Spinal cord (tissue), 10 donors: Measurements from ENCODE around the gene TMEM45B. TPM values are rescaled to one million over a fixed set of nuclear protein-coding genes. Genes with fewer than 3 reads are reported as not detected.
"Not testable (repeated sequence)": the region's sequence is repeated elsewhere in the genome, so short reads cannot be mapped to it uniquely, and the experiment has no call there.

Experiments used
- DNase-seq, 6 donors: peaks; one replicate each; pipeline versions ENCODE4 v3.0.0 to v3.0.0-alpha.2; 2013 to 2015; ENCODE audit warnings: low spot score in 6 of 6, low read depth in 4 of 6
- H3K27ac ChIP-seq: one replicate; pipeline ENCODE4 v1.5.1; 2013; ENCODE audit warnings: low read depth, low read length, control low read depth
- H3K27me3 ChIP-seq: one replicate; pipeline ENCODE4 v1.6.1; 2013; ENCODE audit warnings: low read length; ENCODE audit not compliant: control insufficient read depth, insufficient read depth
- H3K36me3 ChIP-seq: one replicate; pipeline ENCODE4 v1.6.1; 2013; ENCODE audit warnings: low read length; ENCODE audit not compliant: control insufficient read depth, insufficient read depth
- H3K4me1 ChIP-seq: one replicate; pipeline ENCODE4 v1.6.1; 2013; ENCODE audit warnings: low read length; ENCODE audit not compliant: control insufficient read depth, insufficient read depth
- H3K4me3 ChIP-seq: one replicate; pipeline ENCODE4 v1.5.1; 2013; ENCODE audit warnings: low read depth, low read length, control low read depth
- H3K9me3 ChIP-seq: one replicate; pipeline ENCODE4 v1.6.1; 2013; ENCODE audit warnings: low read length; ENCODE audit not compliant: control insufficient read depth, insufficient read depth
- WGBS: methylation state at CpG from one replicate; pipeline ENCODE4 v1.1.5; 2013; ENCODE audit warnings: missing lambda C conversion rate; ENCODE audit not compliant: insufficient coverage; 5-methylcytosine and 5-hydroxymethylcytosine counted together
- polyA plus RNA-seq, 2 donors: library from polyadenylated mRNA; unstranded; fragments of 120-200 nt; gene quantifications; one replicate each; pipeline ENCODE4 v1.2.1, GENCODE V29; 2013; ENCODE audit not compliant: insufficient read length in 2 of 2
- total RNA-seq, 2 donors: library from RNA; depleted of rRNA in 1 of 2; stranded (reverse); fragments of 120-200 nt in 1 of 2; fragments of >200 nt in 1 of 2; gene quantifications; one replicate each; pipeline versions ENCODE4 v1.2.3 to v1.2.4, GENCODE V29; 2013 to 2014
- donor health status: healthy.

TMEM45B gene
- total and polyA plus RNA-seq, 4 donors, result 1.7 to 6.3 (median 2.7) TPM

DNA sequence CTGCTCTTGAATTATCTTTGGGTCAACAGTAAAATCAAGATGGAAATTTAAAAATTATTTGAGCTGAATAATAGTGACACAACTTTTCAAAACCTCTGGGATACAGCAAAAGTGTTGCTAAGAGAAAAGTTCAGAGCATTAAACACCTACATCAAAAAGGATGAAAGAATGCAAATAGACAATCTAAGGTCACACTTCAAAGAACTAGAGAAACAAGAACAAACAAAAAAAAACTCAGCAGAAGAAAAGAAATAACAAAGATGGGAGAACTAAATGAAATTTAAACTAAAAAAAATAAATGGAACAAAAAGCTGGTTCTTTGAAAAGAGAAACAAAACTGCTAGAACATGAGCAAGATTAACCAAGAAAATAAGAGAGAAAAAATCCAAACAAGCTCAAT, 15.0 kb upstream of the TMEM45B start:
- no peak for DNase-seq
- Histone ChIP-seq H3K4me1 (no peaks in the 10 kb centered on the region), H3K9me3 (no peaks in the 10 kb centered on the region), H3K36me3 (no peaks in the 10 kb centered on the region), H3K27me3 (no peaks in the 10 kb centered on the region), H3K27ac (no peak overlapping the region), H3K4me3 (no peak overlapping the region)

DNA sequence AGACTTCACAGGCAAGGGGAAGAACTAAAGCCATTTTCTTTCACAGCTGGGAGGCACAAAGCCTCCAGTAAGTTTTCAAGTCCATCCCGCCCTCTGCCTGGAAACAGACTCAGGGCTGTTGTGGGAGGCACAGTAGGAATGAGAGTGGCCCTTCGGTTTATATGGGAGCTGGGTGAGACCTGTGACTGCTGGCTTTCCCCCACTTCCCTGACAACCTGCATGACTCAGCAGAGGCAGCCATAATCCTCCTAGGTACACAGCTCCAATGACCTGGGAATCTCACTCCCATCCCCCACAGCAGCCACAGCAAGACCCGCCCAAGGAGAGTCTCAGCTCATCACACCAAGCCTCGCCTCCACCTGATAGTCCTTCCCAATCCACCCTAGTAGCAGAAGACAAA, 12.1 kb upstream of the TMEM45B start:
- 81% methylated on average over 2 of the region's 4 CpGs for WGBS
- no peak for DNase-seq
- H3K36me3 ChIP-seq, result no peaks in the 10 kb centered on the region
- no peak overlapping the region for H3K4me3 ChIP-seq
- no peaks in the 10 kb centered on the region for H3K9me3 ChIP-seq
- no peak overlapping the region for H3K27ac ChIP-seq
- H3K27me3 ChIP-seq, result no peaks in the 10 kb centered on the region
- no peaks in the 10 kb centered on the region for H3K4me1 ChIP-seq

DNA sequence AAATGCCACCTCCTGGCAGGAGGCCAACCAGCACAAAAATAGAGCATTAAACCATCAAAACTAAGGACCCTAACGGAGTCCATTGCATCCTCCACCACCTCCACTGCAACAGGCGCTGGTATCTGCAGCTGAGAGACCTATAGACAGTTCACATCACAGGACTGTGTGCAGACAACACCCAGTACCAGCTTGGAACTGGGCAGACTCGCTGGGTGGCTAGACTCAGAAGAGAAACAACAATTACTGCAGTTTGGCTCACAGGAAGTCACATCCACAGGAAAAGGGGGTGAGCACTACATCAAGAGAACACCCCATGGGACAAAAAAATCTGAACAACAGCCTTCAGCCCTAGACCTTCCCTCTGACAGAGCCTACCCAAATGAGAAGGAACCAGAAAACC, 11.6 kb upstream of the TMEM45B start:
- WGBS, result 81% methylated on average over 3 of the region's 3 CpGs
- no peak for DNase-seq
- H3K27ac ChIP-seq, result no peak overlapping the region
- no peaks in the 10 kb centered on the region for H3K36me3 ChIP-seq
- no peaks in the 10 kb centered on the region for H3K27me3 ChIP-seq
- no peaks in the 10 kb centered on the region for H3K9me3 ChIP-seq
- no peaks in the 10 kb centered on the region for H3K4me1 ChIP-seq
- no peak overlapping the region for H3K4me3 ChIP-seq

DNA sequence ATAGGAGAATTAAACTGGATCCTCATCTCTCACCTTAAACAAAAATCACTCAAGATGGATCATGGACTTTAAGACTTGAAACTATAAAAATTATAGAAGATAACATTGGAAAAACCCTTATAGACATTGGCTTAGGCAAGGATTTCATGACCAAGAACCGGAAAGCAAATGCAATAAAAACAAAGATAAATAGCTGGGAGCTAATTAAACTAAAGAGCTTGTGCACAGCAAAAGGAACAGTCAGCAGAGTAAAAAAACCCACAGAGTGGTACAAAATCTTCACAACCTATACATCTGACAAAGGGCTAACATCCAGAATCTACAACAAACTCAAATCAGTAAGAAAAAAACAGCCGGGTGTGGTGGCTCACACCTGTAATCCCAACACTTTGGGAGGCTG, 7.4 kb upstream of the TMEM45B start:
- no CpG with 5 or more reads among the region's 2 CpGs for WGBS
- H3K27me3 ChIP-seq, H3K4me1 ChIP-seq, DNase-seq, H3K36me3 ChIP-seq, H3K27ac ChIP-seq, H3K4me3 ChIP-seq, H3K9me3 ChIP-seq: not testable (repeated sequence)

DNA sequence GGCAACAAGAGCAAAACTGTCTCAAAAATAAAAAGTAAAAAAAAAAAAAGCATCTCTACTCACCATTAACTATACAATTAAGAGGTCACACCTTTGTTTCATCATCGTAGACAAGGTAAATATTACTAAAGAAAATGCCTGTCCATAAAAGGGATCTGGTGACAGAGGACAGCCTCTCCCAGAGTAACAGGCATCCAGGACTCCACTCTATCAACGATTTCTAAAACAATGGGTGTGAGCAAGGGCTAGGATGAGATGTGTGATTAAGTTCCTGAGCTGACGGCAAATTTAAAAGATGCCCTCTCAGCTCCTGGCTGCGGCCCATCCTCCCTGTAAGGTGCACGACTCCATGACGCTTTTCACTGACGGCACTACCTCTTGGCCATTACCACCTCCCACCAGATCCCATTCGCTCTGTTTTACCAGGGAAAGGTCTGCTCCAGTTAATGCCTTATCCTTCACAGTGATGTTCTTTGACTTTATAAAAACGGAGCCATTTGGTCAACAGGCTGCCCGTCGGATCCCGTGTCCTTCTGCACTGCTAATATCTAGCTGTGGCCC, 2.3 kb upstream of the TMEM45B start:
- DNase-seq, result no peak
- Histone ChIP-seq H3K9me3 (no peaks in the 10 kb centered on the region), H3K4me3 (no peak overlapping the region), H3K27ac (no peak overlapping the region), H3K36me3 (no peaks in the 10 kb centered on the region), H3K4me1 (peaks cover 9% of the 10 kb centered on the region), H3K27me3 (peaks cover 17% of the 10 kb centered on the region)
- 96% methylated on average over 6 of the region's 12 CpGs for WGBS

DNA sequence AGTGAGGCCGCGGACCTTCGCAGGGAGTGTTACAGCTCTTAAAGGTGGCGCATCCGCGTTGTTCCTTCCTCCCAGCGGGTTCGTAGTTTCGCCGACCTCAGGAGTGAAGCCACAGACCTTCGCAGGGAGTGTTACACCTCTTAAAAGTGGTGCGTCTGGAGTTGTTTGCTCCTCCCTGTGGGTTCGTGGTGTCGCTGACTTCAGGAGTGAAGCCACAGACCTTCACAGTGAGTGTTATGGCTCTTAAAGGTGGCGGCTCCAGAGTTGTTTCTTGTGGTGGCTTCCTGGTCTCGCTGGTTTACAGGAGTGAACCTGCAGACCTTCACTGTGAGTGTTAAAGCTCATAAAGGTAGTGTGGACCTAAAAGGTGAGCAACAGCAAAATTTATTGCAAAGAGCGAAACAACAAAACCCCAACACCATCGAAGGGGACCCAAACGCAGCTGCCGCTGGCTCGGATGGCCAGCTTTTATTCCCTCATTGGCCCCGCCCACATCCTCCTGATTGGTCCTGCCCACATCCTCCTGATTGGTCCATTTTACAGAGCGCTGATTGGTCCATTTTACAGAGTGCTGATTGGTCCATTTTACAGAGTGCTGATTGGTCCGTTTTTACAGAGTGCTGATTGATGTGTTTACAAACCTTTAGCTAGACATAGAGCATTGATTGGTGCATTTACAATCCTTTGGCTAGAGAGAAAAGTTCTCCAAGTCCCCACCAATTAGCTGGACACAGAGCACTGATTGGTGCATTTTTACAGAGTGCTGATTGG, 1.2 kb upstream of the TMEM45B start:
- H3K4me1 ChIP-seq, result peaks cover 9% of the 10 kb centered on the region
- H3K27ac ChIP-seq, result no peak overlapping the region
- H3K27me3 ChIP-seq, result peaks cover 17% of the 10 kb centered on the region
- H3K9me3 ChIP-seq, result no peaks in the 10 kb centered on the region
- H3K36me3 ChIP-seq, result no peaks in the 10 kb centered on the region
- 91% methylated on average over 24 of the region's 24 CpGs for WGBS
- H3K4me3 ChIP-seq, result no peak overlapping the region
- DNase-seq, result no peak

DNA sequence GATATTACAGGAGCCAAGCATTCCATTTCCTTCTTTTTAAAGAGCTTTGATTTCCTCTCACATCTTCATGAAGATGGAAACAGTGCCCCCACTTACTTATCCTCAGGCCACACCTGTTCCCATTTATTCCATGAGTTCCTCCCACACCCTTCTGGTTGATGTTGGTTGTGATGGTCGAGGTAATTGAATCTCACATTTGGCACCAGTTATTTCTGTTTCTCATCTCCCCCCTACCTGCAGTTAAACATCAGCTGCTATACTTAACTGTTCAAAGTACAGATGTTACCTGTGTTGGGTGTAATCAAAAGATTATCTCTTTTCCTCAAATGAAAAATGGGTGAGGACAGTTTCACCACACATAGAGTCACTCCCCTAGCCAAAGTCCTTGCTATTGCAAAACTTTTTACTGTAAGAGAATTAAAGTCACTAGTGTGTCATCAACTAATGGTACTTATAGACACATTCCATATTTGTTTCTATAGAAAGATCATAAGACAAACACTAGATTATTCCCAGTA, 1.9 kb downstream of the TMEM45B start:
- no peaks in the 10 kb centered on the region for H3K36me3 ChIP-seq
- DNase-seq, result no peak
- peaks cover 17% of the 10 kb centered on the region for H3K27me3 ChIP-seq
- H3K27ac ChIP-seq, result no peak overlapping the region
- no peak overlapping the region for H3K4me3 ChIP-seq
- no CpG with 5 or more reads among the region's 1 CpG for WGBS
- H3K4me1 ChIP-seq, result peaks cover 9% of the 10 kb centered on the region
- no peaks in the 10 kb centered on the region for H3K9me3 ChIP-seq

DNA sequence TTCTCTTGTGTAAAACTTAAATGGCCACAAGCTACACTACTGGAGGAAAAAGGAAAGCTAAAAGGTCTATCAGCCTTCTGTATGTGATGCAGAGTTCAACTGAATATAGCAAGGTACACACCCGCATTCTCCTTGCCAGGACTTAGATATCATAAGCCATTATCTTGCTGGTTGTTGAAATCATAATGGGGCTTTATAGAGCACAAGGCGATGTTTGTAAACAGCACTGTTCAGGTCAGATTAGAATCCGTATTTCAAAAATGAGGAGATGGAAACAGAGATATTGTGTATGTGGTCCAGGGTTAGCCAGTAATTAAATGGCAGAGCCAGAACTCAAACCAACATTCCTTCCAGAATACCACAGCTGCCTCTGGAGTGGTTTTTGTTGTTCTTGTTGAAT, 2.6 kb downstream of the TMEM45B start:
- WGBS, result no CpG with 5 or more reads among the region's 3 CpGs

DNA sequence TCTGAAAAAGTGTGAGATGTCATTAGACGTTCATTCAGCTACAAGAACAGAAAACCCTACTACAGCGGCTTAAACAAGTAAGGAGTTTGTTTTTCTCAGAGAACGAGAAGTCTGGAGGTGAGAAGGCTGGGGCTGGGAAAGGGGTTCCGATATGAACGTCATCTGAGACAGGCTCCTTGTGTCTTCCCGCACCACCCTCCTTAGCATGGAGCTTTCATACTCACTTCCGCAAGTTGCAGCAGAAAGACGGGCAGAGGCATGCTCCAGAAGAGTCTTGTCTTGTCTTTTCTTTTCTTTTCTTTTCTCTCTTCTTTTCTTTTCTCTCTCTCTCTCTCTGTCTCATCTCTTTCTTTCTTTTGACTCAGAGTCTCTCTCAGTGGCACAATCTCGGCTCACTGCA, 3.6 kb downstream of the TMEM45B start:
- no peak overlapping the region for H3K27ac ChIP-seq
- H3K4me1 ChIP-seq, result peaks cover 9% of the 10 kb centered on the region
- H3K4me3 ChIP-seq, result no peak overlapping the region
- H3K9me3 ChIP-seq, result no peaks in the 10 kb centered on the region
- 86% methylated on average over 4 of the region's 9 CpGs for WGBS
- DNase-seq, result no peak
- H3K36me3 ChIP-seq, result no peaks in the 10 kb centered on the region
- H3K27me3 ChIP-seq, result peaks cover 17% of the 10 kb centered on the region

More for the DNA sequence above, 2.6 kb downstream of the TMEM45B start:
- H3K27me3 ChIP-seq, result peaks cover 17% of the 10 kb centered on the region
- H3K9me3 ChIP-seq, H3K4me1 ChIP-seq, DNase-seq, H3K27ac ChIP-seq, H3K36me3 ChIP-seq, H3K4me3 ChIP-seq: not testable (repeated sequence)

DNA sequence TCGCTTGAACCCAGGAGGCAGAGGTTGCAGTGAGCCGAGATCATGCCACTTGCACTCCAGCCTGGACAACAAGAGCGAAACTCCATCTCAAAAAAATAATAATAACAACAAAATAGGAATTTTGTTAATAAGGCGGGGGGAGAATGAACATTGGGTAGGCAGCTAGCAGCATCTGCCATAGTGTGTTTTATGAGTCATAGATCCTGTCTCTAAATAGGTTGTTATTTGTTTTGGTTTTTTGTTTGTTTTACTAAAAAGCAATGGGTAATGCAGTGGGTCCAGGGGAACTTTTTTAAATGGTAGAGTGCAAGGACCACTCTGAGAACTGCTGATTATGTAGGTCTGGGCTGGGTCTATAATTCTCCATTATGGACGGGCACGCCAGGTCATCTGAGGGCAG, 4.6 kb downstream of the TMEM45B start:
- not testable (repeated sequence) for DNase-seq, H3K27ac ChIP-seq, H3K4me3 ChIP-seq, H3K9me3 ChIP-seq, H3K4me1 ChIP-seq, H3K36me3 ChIP-seq
- 100% methylated on average over 3 of the region's 6 CpGs for WGBS
- peaks cover 12% of the 10 kb centered on the region for H3K27me3 ChIP-seq
